Testis (tissue), 3 donors: ENCODE data around the gene IL17RB. TPM values are rescaled to one million over a fixed set of nuclear protein-coding genes. Genes with fewer than 3 reads are reported as not detected.

Experiments used
- DNase-seq: peaks from one replicate; pipeline ENCODE4 v3.0.0-alpha.2; 2019
- H3K27ac ChIP-seq, 2 donors: fragments of 200-600 bp; sonication (generic); one replicate each; pipeline ENCODE4 v1.5.1; 2019
- H3K27me3 ChIP-seq: fragments of 200-600 bp; sonication (generic); one replicate; pipeline ENCODE4 v1.5.1; 2019
- H3K36me3 ChIP-seq: fragments of 200-600 bp; sonication (generic); one replicate; pipeline ENCODE4 v1.5.1; 2017; ENCODE audit warnings: low read depth; ENCODE audit errors: missing control alignments
- H3K4me1 ChIP-seq: fragments of 200-600 bp; sonication (generic); one replicate; pipeline ENCODE4 v1.5.1; 2019
- H3K4me3 ChIP-seq, 2 donors: fragments of 200-600 bp; sonication (generic); one replicate each; pipeline ENCODE4 v1.5.1; 2017 to 2019
- H3K9me3 ChIP-seq: fragments of 200-600 bp; sonication (generic); one replicate; pipeline ENCODE4 v1.5.1; 2017
- POLR2A ChIP-seq: fragments of 450-650 bp; IDR thresholded peaks from one replicate; pipeline ENCODE4 v1.6.1; 2017; ENCODE audit warnings: antibody characterized with exemption, mild to moderate bottlenecking, moderate library complexity
- WGBS, 2 donors: methylation state at CpG; one replicate each; pipeline ENCODE4 v1.1.5; 2018; 5-methylcytosine and 5-hydroxymethylcytosine counted together
- intact Hi-C: fragments of 100-400 bp; cut with DNase I; formaldehyde crosslinking; loops from one replicate; pipeline ENCODE4 v1.15.1; 2023; ENCODE audit warnings: low total_unique reads
- polyA plus RNA-seq: library from polyadenylated mRNA; stranded (reverse); fragments of 350-450 nt; fragmentation: Illumina TruSeq; extraction: RNeasy Lipid Tissue Mini Kit (QIAGEN cat#74804); gene quantifications from one replicate; pipeline ENCODE4 v1.2.3, GENCODE V29; 2014; ENCODE audit warnings: low read depth, low replicate concordance; ENCODE audit not compliant: insufficient read depth
- total RNA-seq, 2 donors: library from RNA; depleted of rRNA; stranded (reverse); fragments of >200 nt; gene quantifications; one replicate each; pipeline ENCODE4 v1.2.3, GENCODE V29; 2016
- TF ChIP-seq, protein P1 (sequence below), 3 experiments: fragments of 450-650 bp in 2 of 3; fragments of 200-600 bp in 1 of 3; sonication (generic) in 1 of 3; IDR thresholded peaks; one replicate each; pipeline ENCODE4 v1.5.1; 2016 to 2019; ENCODE audit warnings: antibody characterized with exemption in 3 of 3, mild to moderate bottlenecking in 2 of 3, moderate library complexity in 1 of 3

Gene IL17RB
- total and polyA plus RNA-seq, 3 donors from 2014 or later: 5.8 to 17.5 (median 9.5) TPM

DNA sequence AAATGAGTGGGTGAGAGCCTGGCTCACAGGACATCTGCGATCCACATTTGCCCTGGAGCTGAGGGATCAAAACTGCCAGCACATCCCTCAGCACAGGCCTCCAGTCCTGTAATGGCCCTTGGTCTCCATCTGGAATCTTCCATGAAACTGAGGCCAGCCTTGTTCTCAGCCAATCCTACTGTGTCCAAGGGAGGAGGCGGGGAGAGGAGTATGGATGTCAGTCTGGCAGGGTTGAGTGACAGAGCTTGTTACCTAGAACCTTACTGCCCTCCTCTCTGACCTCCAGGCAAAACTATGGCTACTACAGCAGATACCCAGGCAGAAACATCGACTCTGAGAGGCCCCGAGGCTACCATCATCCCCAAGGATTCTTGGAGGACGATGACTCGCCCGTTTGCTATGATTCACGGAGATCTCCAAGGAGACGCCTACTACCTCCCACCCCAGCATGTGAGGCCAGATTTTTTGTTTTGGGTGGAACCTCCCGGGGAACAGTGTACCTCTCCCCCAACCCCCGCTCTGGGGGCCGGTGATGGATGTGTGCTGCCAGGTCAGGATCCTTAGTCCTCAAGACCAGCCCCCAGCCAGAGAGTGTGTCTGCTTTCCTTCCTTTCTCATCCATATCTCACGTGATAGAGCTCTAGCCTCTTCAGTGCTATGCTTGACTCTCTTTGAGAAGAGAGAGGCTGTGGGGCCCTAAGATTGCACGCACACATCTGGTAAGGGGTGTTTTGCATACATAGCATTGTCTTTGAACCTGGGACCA, 41.5 kb upstream of the IL17RB start:
- TF ChIP-seq POLR2A: no peak
- no peaks in the 10 kb centered on the region for H3K9me3 ChIP-seq
- WGBS, 2 donors: 69 to 85% methylated on average over 14 of the region's 14 CpGs
- H3K4me1 ChIP-seq: peaks cover 6% of the 10 kb centered on the region
- H3K27ac ChIP-seq: no peak overlapping the region
- H3K36me3 ChIP-seq: no peaks in the 10 kb centered on the region
- DNase-seq: no peak
- H3K27me3 ChIP-seq: no peaks in the 10 kb centered on the region
- no peak overlapping the region for H3K4me3 ChIP-seq
- intact Hi-C loops: no loop called here

DNA sequence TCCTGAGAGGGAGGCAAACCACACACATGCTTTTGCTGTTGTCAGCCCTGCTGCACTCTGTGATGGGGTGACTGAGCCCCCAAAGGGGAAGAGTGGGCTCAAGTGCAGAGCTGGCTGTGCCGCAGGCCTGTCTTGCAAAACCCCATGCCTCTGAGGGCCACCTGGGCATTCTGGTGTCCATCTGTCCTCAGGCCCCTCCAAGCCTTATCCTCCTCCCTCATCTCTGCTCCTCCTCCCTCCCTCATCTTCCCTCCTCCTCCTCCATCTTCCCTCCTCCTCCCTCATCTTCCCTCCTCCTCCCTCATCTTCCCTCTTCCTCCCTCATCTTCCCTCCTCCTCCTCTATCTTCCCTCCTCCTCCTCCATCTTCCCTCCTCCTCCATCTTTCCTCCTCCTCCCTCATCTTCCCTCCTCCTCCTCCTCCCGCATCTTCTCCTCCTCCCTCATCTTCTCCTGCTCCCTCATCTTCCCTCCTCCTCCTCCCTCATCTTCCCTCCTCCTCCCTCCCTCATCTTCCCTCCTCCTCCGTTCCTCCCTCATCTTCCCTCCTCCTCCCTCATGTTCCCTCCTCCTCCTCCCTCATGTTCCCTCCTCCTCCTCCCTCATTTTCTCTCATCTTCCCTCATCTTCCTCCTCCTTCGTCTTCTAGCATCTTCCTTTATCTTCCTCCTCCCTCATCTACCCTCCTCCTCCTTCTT, 40.8 kb upstream of the IL17RB start:
- H3K9me3 ChIP-seq: no peaks in the 10 kb centered on the region
- no peaks in the 10 kb centered on the region for H3K27me3 ChIP-seq
- H3K4me3 ChIP-seq: no peak overlapping the region
- H3K4me1 ChIP-seq: peaks cover 6% of the 10 kb centered on the region
- WGBS, 2 donors: 79 to 82% methylated on average over 4 of the region's 4 CpGs
- no peak overlapping the region for H3K27ac ChIP-seq
- intact Hi-C loops: no loop called here
- DNase-seq: no peak
- no peaks in the 10 kb centered on the region for H3K36me3 ChIP-seq
- no peak for TF ChIP-seq POLR2A
- TF ChIP-seq, protein P1, sequence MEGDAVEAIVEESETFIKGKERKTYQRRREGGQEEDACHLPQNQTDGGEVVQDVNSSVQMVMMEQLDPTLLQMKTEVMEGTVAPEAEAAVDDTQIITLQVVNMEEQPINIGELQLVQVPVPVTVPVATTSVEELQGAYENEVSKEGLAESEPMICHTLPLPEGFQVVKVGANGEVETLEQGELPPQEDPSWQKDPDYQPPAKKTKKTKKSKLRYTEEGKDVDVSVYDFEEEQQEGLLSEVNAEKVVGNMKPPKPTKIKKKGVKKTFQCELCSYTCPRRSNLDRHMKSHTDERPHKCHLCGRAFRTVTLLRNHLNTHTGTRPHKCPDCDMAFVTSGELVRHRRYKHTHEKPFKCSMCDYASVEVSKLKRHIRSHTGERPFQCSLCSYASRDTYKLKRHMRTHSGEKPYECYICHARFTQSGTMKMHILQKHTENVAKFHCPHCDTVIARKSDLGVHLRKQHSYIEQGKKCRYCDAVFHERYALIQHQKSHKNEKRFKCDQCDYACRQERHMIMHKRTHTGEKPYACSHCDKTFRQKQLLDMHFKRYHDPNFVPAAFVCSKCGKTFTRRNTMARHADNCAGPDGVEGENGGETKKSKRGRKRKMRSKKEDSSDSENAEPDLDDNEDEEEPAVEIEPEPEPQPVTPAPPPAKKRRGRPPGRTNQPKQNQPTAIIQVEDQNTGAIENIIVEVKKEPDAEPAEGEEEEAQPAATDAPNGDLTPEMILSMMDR (IDR thresholded peaks at IDR 0.05): no peak

DNA sequence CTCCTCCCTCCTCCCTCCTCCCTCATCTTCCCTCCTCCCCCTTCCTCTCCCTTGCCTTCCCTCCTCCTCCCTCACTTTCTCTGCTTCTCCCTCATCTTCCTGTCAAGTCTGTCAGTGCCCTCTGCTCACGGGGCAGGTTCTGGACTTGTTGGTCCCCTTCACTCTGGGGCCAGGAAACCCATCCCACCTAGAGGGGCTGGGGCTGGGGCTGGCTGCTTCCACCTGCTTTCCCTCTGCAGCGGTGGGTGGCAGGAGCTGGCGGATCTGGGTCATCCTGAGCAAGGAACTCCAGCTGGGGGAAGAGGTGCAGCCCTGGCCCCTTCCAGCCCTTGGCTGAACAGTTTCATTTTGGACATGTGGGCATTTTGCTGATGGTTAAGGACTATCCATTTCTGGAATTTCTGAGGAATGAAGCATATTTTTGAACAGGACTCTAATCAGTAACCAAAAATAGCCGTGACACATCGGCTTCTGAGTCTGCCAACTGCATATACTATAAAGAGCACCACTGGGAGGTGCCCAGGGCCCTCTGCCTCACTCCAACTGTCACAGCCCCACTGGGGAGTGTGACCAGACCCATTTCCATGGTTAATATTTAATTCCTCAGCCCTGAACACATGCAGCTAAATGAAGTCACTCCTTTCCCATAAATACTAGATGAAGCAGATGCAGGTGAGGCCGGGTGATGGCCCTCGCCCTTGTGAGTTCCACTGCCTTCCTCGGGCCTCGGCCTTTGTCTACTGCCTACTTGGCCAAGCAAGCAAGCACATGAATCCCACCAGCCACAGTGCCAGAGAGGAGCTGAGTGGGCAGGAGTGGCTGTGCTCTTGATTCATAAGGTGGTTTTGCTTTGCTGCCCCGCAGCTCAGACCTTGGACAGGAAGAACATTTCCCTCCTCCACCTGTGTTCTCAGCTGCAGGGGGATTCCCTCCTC, 39.9 kb upstream of the IL17RB start:
- Histone ChIP-seq H3K4me1 (peaks cover 6% of the 10 kb centered on the region), H3K27me3 (no peaks in the 10 kb centered on the region), H3K36me3 (no peaks in the 10 kb centered on the region), H3K4me3 (no peak overlapping the region), H3K27ac (no peak overlapping the region), H3K9me3 (no peaks in the 10 kb centered on the region)
- intact Hi-C loops: no loop called here
- TF ChIP-seq, protein P1 (IDR thresholded peaks at IDR 0.05): no peak
- TF ChIP-seq POLR2A: no peak
- 71 to 83% methylated on average over 9 to 10 of the region's 10 CpGs for WGBS, 2 donors
- peak; percentile 12 for DNase-seq

DNA sequence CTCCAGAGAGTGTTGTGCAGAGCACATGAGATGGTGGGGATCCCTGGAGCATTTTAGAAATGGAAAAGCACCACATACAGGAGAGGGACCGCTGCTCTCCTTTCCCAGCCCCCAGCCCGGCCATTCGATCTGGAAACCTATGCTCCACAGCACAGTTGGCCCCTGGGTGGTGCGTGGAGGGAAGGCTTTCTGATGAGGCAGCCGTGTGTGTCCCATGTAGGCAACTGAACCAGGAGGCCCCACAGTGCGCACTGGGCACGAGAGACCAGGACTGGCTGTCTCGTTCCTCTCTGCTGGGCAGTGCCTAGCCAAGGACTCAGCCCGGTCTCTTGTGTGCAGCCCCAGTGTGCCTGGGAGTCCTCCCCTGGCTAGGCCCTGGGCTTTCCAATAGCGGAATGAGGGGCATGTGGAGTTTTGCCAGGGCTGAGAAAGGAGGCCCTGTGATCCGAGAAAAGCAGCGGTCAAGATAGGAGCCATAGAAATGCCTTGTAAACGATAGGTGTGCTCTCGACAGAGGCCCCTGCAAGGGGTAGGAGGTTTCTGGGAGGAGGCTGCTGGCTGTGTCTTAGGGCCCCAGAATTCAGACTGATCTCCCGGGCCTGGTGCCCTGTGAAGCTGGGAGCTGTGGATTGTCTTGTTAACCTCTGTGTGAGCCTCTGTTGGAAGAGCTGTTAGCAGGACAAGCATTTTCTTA, 39.1 kb upstream of the IL17RB start:
- Histone ChIP-seq H3K27me3 (no peaks in the 10 kb centered on the region), H3K4me1 (peaks cover 6% of the 10 kb centered on the region), H3K36me3 (no peaks in the 10 kb centered on the region), H3K9me3 (no peaks in the 10 kb centered on the region), H3K4me3 (no peak overlapping the region), H3K27ac (no peak overlapping the region)
- DNase-seq: peak; percentile 6
- 84 to 91% methylated on average over 13 to 15 of the region's 15 CpGs for WGBS, 2 donors
- intact Hi-C loops: no loop called here
- TF ChIP-seq, protein P1 (IDR thresholded peaks at IDR 0.05): no peak
- TF ChIP-seq POLR2A: no peak
